ENCODE measurements around the gene TSPAN3. TPM values are rescaled to one million over a fixed set of nuclear protein-coding genes. Genes with fewer than 3 reads are reported as not detected.

The TSPAN3 gene
- total RNA-seq, 2 donors from 2014 or later: 215 to 256 TPM

DNA sequence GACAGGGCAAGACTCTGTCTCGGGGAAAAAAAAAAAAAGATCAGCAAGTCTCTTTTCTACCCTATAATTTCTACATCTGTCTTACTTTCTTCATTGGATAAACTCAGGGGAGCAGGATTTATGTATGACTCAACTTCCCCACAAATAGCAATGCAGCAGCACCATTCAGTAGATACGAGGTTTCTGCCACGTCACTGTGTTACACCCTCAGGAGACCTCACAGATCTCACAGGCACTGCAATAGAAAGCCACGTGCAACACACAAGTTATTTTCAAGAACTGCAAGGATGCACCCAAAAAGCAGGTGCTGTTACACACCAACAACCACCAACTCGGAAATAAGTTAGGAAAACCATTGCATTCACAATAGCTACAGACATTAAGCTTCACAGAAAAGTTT lies 30.2 kb downstream of the TSPAN3 start:
- Histone ChIP-seq H3K27ac (no peak overlapping the region), H3K9me3 (no peaks in the 10 kb centered on the region), H3K4me3 (no peak overlapping the region), H3K27me3 (replicated peaks; ENCODE audit: insufficient read depth) (no peaks in the 10 kb centered on the region), H3K4me1 (ENCODE audit: control insufficient read depth in 1 of 2, low read depth in 2 of 2) (peaks cover 6 to 16% of the 10 kb centered on the region in 2 donors), H3K36me3 (peaks cover 17% of the 10 kb centered on the region)
- DNase-seq (ENCODE audit: low spot score): no peak
- no peak for ATAC-seq (ENCODE audit: insufficient number of reproducible peaks, low FRiP score, low read depth)
- TF ChIP-seq, protein P1, sequence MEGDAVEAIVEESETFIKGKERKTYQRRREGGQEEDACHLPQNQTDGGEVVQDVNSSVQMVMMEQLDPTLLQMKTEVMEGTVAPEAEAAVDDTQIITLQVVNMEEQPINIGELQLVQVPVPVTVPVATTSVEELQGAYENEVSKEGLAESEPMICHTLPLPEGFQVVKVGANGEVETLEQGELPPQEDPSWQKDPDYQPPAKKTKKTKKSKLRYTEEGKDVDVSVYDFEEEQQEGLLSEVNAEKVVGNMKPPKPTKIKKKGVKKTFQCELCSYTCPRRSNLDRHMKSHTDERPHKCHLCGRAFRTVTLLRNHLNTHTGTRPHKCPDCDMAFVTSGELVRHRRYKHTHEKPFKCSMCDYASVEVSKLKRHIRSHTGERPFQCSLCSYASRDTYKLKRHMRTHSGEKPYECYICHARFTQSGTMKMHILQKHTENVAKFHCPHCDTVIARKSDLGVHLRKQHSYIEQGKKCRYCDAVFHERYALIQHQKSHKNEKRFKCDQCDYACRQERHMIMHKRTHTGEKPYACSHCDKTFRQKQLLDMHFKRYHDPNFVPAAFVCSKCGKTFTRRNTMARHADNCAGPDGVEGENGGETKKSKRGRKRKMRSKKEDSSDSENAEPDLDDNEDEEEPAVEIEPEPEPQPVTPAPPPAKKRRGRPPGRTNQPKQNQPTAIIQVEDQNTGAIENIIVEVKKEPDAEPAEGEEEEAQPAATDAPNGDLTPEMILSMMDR (IDR thresholded peaks at IDR 0.05): no peak

DNA sequence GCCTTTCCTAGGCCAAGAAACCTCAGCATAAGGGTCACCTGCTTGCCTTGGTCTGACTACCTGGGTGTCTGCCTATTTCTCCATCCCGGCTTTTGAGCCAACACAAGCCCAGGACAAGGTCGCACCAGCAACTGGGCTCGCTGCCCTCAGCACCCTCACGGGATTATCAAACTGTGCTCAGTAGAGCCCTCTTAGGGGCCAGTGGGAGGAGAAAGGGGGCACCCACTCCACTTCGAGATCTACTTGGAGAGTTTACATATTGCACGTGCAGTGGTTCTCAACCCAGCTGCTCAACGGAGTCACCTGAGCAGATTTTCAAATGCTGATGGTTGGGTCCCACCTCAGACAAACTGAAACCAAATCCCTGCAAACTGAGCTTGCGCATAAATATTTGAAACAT lies 31.1 kb downstream of the TSPAN3 start:
- Histone ChIP-seq H3K4me1 (ENCODE audit: control insufficient read depth in 1 of 2, low read depth in 2 of 2) (peaks cover 6 to 14% of the 10 kb centered on the region in 2 donors), H3K27me3 (replicated peaks; ENCODE audit: insufficient read depth) (no peaks in the 10 kb centered on the region), H3K36me3 (peaks cover 18% of the 10 kb centered on the region), H3K27ac (no peak overlapping the region), H3K9me3 (no peaks in the 10 kb centered on the region), H3K4me3 (no peak overlapping the region)
- DNase-seq (ENCODE audit: low spot score): no peak
- ATAC-seq (ENCODE audit: insufficient number of reproducible peaks, low FRiP score, low read depth): no peak
- TF ChIP-seq, protein P1 (IDR thresholded peaks at IDR 0.05): no peak

DNA sequence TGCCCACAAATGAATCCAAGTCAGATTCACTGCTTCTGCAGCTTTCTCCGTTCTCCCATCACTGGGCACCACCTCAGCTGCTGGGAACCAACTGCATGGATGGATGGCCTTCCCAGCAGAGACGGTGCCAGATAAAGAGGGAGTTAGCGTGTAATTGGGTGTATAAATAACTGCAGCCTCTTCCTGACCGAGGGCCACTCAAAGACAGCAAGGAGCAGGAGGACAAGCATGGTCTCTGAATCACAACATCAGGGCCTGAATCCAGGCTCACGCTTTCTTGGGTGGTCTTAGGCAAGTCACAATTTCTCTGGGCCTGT lies 31.7 kb downstream of the TSPAN3 start:
- Histone ChIP-seq H3K4me1 (ENCODE audit: control insufficient read depth in 1 of 2, low read depth in 2 of 2) (peaks cover 2 to 7% of the 10 kb centered on the region in 2 donors), H3K36me3 (peaks cover 18% of the 10 kb centered on the region), H3K9me3 (no peaks in the 10 kb centered on the region), H3K27me3 (replicated peaks; ENCODE audit: insufficient read depth) (no peaks in the 10 kb centered on the region), H3K4me3 (no peak overlapping the region), H3K27ac (no peak overlapping the region)
- DNase-seq (ENCODE audit: low spot score) (no peak), ATAC-seq (ENCODE audit: insufficient number of reproducible peaks, low FRiP score, low read depth) (no peak)
- TF ChIP-seq, protein P1 (IDR thresholded peaks at IDR 0.05): no peak

DNA sequence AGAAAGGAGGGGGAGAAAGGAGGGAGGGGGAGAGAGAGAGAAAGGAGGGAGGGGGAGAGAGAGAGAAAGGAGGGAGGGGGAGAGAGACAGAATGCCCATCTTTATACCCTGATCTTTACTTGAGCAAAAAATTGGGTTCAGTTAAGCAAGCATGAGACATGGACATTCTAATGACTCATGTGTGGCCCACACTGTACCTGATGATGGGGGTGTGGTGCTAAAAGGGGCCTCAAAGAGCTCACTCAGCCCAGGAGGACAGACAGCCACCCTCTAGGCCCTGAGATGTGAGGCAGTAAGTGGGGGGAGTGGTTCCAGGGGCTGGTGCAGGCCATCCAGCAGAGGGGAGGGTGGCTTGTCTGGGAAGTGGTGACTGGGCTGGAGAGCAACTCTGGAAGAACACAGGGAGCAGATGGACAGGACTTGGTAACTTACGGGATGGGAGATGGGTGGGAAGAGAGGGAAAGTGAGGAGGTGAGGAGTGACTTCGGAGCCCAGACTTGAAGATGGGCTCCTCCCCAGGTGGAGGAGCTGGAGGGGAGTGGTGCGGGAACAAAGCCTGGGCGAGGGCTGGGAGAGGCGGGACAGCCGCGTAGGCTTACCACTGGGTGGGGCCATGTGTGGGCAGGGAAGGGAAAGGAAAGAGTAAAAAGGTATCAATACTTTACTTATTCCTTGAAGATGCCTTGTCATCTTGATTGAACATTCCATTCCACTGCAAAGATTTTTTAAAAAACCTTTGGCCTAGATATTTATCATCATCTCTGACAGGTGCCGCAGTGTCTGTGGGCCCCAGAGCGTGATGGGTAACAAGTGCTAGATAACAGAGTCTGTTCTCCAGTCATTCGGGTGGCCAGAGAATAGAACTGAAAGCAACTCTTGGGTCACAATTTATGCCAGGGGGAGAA lies 32.3 kb downstream of the TSPAN3 start:
- no peaks in the 10 kb centered on the region for H3K9me3 ChIP-seq
- H3K36me3 ChIP-seq: peaks cover 18% of the 10 kb centered on the region
- no peaks in the 10 kb centered on the region for H3K27me3 ChIP-seq (replicated peaks; ENCODE audit: insufficient read depth)
- DNase-seq (ENCODE audit: low spot score): no peak
- TF ChIP-seq, protein P1 (IDR thresholded peaks at IDR 0.05): no peak
- H3K27ac ChIP-seq: no peak overlapping the region
- ATAC-seq (ENCODE audit: insufficient number of reproducible peaks, low FRiP score, low read depth): no peak
- H3K4me3 ChIP-seq: no peak overlapping the region
- peaks cover 0 to 1% of the 10 kb centered on the region in 2 donors for H3K4me1 ChIP-seq (ENCODE audit: control insufficient read depth in 1 of 2, low read depth in 2 of 2)

DNA sequence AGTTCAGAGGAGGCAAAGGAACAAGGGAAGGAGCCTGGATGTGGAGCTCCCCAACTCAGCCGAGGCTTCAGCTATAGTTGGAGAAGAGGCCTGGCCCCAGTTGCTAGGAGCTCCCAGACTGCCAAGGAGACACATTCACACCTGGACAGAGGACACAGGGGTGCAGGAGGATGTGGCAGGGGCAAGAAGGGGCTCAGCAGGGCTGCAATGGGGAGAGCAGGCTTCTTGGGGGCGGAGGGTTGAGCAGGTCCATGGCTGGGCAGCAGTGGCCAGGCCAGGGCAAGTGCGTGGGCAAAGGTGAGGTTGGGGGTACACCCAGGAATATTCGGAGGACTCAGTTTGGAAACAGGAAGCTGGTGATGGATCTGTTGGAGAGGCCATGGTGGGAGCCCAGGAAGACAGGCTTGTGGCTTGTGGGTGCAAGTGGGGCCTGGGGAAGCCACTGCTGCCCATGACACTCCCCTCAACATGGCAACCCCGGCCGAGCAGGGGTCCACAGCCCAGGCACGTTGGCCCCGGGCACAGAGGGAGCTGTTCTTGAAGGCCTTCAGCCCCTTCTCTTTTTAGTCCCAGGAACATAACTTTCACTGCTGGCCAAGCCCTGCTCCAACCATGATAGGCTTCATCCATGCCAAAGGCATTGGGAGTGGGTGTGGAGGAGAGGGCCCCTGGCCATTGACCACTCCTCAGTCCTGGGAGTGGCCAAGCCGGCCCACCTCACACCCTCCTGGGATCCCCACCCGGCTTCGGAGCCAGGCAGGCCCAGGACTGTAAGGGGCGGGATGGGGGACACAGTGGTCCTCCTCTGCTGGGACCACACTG lies 33.3 kb downstream of the TSPAN3 start:
- no peak overlapping the region for H3K27ac ChIP-seq
- TF ChIP-seq, protein P1 (IDR thresholded peaks at IDR 0.05): no peak
- no peak for DNase-seq (ENCODE audit: low spot score)
- no peaks in the 10 kb centered on the region for H3K27me3 ChIP-seq (replicated peaks; ENCODE audit: insufficient read depth)
- no peak overlapping the region for H3K4me3 ChIP-seq
- H3K36me3 ChIP-seq: peaks cover 18% of the 10 kb centered on the region
- H3K4me1 ChIP-seq (ENCODE audit: control insufficient read depth in 1 of 2, low read depth in 2 of 2): no peaks in the 10 kb centered on the region
- no peaks in the 10 kb centered on the region for H3K9me3 ChIP-seq
- ATAC-seq (ENCODE audit: insufficient number of reproducible peaks, low FRiP score, low read depth): no peak

Measured in thoracic aorta (tissue), 2 donors.